Measurements from ENCODE around the gene MR1.

Gene MR1

GRCh38 chr1:181100934-181101333, 67.2 kb downstream of the MR1 start:
- Histone ChIP-seq H3K4me1 (ENCODE audit: control insufficient read depth, insufficient read depth, low read length) (peaks cover 54% of the 10 kb centered on the region), H3K9me3 (ENCODE audit: control insufficient read depth, insufficient read depth, low read depth, low read length) (no peaks in the 10 kb centered on the region), H3K36me3 (ENCODE audit: control insufficient read depth in 2 of 2, insufficient read depth in 1 of 2, low read length in 2 of 2) (no peaks in the 10 kb centered on the region), H3K4me3 (ENCODE audit: low read depth, low read length) (no peak overlapping the region), H3K27ac (ENCODE audit: extremely low read depth, low read depth, low read length) (peak overlapping the region; percentile 85)
- CTCF ChIA-PET: interaction anchor here (0.9 to 8.5 kb wide), 3 partner anchors 9 to 63 kb away, joined by 3 to 69 read pairs (median 3); no protein-coding TSS in a partner anchor
- POLR2A ChIA-PET: interaction anchor here (0.9 to 9.2 kb wide), 8 partner anchors 9 to 68 kb away, joined by 3 to 111 read pairs (median 4); partner anchors contain the start of genes IER5 and MR1
- TF ChIP-seq PRDM10 (tag by site-specific recombination; IDR thresholded peaks at IDR 0.05) (peak; percentile 14), ZXDB (tag by site-specific recombination; IDR thresholded peaks at IDR 0.05) (no peak), KLF9 (tag by site-specific recombination; IDR thresholded peaks at IDR 0.05; ENCODE audit: low read depth) (no peak), ZNF132 (tag by site-specific recombination; IDR thresholded peaks at IDR 0.05; ENCODE audit: borderline replicate concordance) (no peak), KLF17 (tag by site-specific recombination; IDR thresholded peaks at IDR 0.05) (no peak), ZNF2 (tag by site-specific recombination; IDR thresholded peaks at IDR 0.05) (no peak), ZNF366 (tag by site-specific recombination; conservative IDR thresholded peaks at IDR 0.05) (no peak), ZNF623 (tag by site-specific recombination; IDR thresholded peaks at IDR 0.05) (peak; percentile 99), ZNF580 (tag by site-specific recombination; IDR thresholded peaks at IDR 0.05) (0 out of 2 replicates have a peak, but pooled peaks have one; percentile 16), ZNF768 (tag by site-specific recombination; IDR thresholded peaks at IDR 0.05) (no peak), BCL11B (tag by site-specific recombination; IDR thresholded peaks at IDR 0.05; ENCODE audit: low read depth) (no peak)

- Histone ChIP-seq H3K4me3 (ENCODE audit: low read depth, low read length) (no peak overlapping the region), H3K4me1 (ENCODE audit: control insufficient read depth, insufficient read depth, low read length) (peaks cover 46% of the 10 kb centered on the region), H3K9me3 (ENCODE audit: control insufficient read depth, insufficient read depth, low read depth, low read length) (no peaks in the 10 kb centered on the region), H3K36me3 (ENCODE audit: control insufficient read depth in 2 of 2, insufficient read depth in 1 of 2, low read length in 2 of 2) (no peaks in the 10 kb centered on the region), H3K27ac (ENCODE audit: extremely low read depth, low read depth, low read length) (peak overlapping the region; percentile 50; the same call in 1 of the 2 replicates)
- CTCF ChIA-PET: interaction anchor here (0.9 to 8.5 kb wide), 7 partner anchors 10 to 569 kb away, joined by 3 to 69 read pairs (median 3); no protein-coding TSS in a partner anchor
- POLR2A ChIA-PET: interaction anchor here (1.0 to 9.2 kb wide), 6 partner anchors 9 to 40 kb away, joined by 3 to 111 read pairs (median 6); partner anchors contain the start of gene IER5
- TF ChIP-seq REPIN1 (tag by site-specific recombination; IDR thresholded peaks at IDR 0.05; ENCODE audit: low read depth) (no peak), ZNF146 (tag by site-specific recombination; IDR thresholded peaks at IDR 0.05) (0 out of 2 replicates have a peak, but pooled peaks have one; percentile 4), OVOL3 (tag by site-specific recombination; IDR thresholded peaks at IDR 0.05) (no peak), ZNF626 (tag by site-specific recombination; IDR thresholded peaks at IDR 0.05) (no peak), PRDM4 (tag by site-specific recombination; IDR thresholded peaks at IDR 0.05) (peak; percentile 48; the same call in 1 of the 2 replicates), ZSCAN5A (tag by site-specific recombination; IDR thresholded peaks at IDR 0.05) (no peak), GLIS1 (tag by site-specific recombination; IDR thresholded peaks at IDR 0.05) (peak; percentile 85), ZNF221 (tag by site-specific recombination; IDR thresholded peaks at IDR 0.05; ENCODE audit: borderline replicate concordance) (no peak), ZNF112 (tag by site-specific recombination; IDR thresholded peaks at IDR 0.05) (no peak), ZFHX2 (tag by site-specific recombination; conservative IDR thresholded peaks at IDR 0.05) (peak; percentile 82), ZNF341 (tag by site-specific recombination; IDR thresholded peaks at IDR 0.05; ENCODE audit: low read depth) (peak; percentile 99), ZNF654 (tag by site-specific recombination; IDR thresholded peaks at IDR 0.05; ENCODE audit: low read depth) (no peak), ZNF366 (tag by site-specific recombination; conservative IDR thresholded peaks at IDR 0.05) (peak; percentile 89), ZEB2 (tag by site-specific recombination; IDR thresholded peaks at IDR 0.05) (0 out of 2 replicates have a peak, but pooled peaks have one; percentile 37), ZNF747 (tag by site-specific recombination; IDR thresholded peaks at IDR 0.05) (no peak), ZBTB21 (tag by site-specific recombination; IDR thresholded peaks at IDR 0.05) (no peak)
These were observed 67.9 kb downstream of the MR1 start for GRCh38 chr1:181101581-181102226.

Measured in HEK293 (cell line).